A673 (cell line): ENCODE measurements around the gene SCGB3A2.

Experiments used
- EZH2 ChIP-seq: fragments of 200-600 bp; sonication (generic); IDR thresholded peaks from 2 replicates; pipeline ENCODE4 v1.6.1; 2017; ENCODE audit warnings: borderline replicate concordance, low read depth, mild to moderate bottlenecking, mixed read lengths, antibody characterized with exemption, low read length; ENCODE audit not compliant: poor library complexity, severe bottlenecking
- TF ChIP-seq, protein P1 (sequence below): fragments of 300-800, 200-600 bp; sonication (generic); conservative IDR thresholded peaks from 2 replicates; pipeline ENCODE4 v1.5.1; 2017; ENCODE audit warnings: low read depth, mild to moderate bottlenecking, antibody characterized with exemption, low read length, moderate library complexity, mixed read lengths

DNA sequence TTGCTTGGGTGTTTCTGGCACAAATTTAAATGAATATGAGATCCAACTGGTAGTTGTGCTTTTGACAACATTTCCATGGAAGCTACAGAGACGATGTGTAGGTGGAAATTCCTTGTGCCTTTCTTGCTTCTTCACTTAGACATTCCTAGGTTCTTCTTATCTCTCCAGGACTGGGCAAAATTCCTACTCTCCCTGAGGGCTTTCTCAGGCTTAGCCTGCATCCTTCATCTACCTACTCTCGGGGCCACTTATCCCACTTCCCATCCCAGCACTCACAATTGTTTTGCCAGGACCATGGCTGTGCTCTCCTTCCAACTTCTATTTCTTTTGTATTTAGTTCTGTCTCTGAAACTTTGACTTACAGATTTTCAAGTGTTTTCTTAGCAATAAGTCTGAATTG lies 29.3 kb upstream of the SCGB3A2 start:
- TF ChIP-seq, protein P1, sequence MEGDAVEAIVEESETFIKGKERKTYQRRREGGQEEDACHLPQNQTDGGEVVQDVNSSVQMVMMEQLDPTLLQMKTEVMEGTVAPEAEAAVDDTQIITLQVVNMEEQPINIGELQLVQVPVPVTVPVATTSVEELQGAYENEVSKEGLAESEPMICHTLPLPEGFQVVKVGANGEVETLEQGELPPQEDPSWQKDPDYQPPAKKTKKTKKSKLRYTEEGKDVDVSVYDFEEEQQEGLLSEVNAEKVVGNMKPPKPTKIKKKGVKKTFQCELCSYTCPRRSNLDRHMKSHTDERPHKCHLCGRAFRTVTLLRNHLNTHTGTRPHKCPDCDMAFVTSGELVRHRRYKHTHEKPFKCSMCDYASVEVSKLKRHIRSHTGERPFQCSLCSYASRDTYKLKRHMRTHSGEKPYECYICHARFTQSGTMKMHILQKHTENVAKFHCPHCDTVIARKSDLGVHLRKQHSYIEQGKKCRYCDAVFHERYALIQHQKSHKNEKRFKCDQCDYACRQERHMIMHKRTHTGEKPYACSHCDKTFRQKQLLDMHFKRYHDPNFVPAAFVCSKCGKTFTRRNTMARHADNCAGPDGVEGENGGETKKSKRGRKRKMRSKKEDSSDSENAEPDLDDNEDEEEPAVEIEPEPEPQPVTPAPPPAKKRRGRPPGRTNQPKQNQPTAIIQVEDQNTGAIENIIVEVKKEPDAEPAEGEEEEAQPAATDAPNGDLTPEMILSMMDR = no peak
- TF ChIP-seq EZH2 = no peak
